Right lobe of liver (tissue), 6 donors: ENCODE results near the gene CERS6. TPM values are rescaled to one million over a fixed set of nuclear protein-coding genes. Genes with fewer than 3 reads are reported as not detected.

Source experiments
- ATAC-seq, 4 donors: fragments of 200-7000 bp; cut with Tn5 transposase; one replicate each; pipeline ENCODE4 v1.9.1; 2020; ENCODE audit warnings: mild to moderate bottlenecking in 4 of 4, moderate library complexity in 4 of 4
- DNase-seq, 3 donors: peaks; one replicate each; pipeline ENCODE4 v3.0.0-alpha.2; 2020
- H3K27ac ChIP-seq, 3 donors: fragments of 200-600 bp; one replicate each; pipeline ENCODE4 v1.8.0; 2022
- H3K27me3 ChIP-seq, 2 donors: fragments of 200-600 bp; one replicate each; pipeline ENCODE4 v1.8.0; 2022
- H3K36me3 ChIP-seq, 4 donors: fragments of 200-600 bp; sonication (generic) in 1 of 4; one replicate each; pipeline versions ENCODE4 v1.5.1 to v1.8.0; 2017 to 2022; ENCODE audit warnings: control low read depth in 1 of 4
- H3K4me1 ChIP-seq, 4 donors: fragments of 200-600 bp; sonication (generic) in 1 of 4; one replicate each; pipeline versions ENCODE4 v1.5.1 to v1.8.0; 2017 to 2022; ENCODE audit warnings: control low read depth in 1 of 4
- H3K4me3 ChIP-seq, 3 donors: fragments of 200-600 bp; one replicate each; pipeline ENCODE4 v1.8.0; 2022
- H3K9me3 ChIP-seq, 4 donors: fragments of 200-600 bp; sonication (generic) in 1 of 4; one replicate each; pipeline versions ENCODE4 v1.5.1 to v1.8.0; 2017 to 2022; ENCODE audit warnings: control low read depth in 1 of 4
- POLR2A ChIP-seq: fragments of 450-650 bp; IDR thresholded peaks from one replicate; pipeline ENCODE4 v1.6.1; 2017; ENCODE audit warnings: antibody characterized with exemption, mild to moderate bottlenecking
- WGBS: methylation state at CpG from one replicate; pipeline ENCODE4 v1.1.6; 2018; ENCODE audit warnings: low coverage, low lambda C conversion rate; ENCODE audit not compliant: insufficient coverage; ENCODE audit errors: missing lambda C conversion rate; 5-methylcytosine and 5-hydroxymethylcytosine counted together
- intact Hi-C, 2 donors: fragments of 100-400 bp; cut with DNase I; formaldehyde crosslinking; loops; one replicate each; pipeline versions ENCODE4 v1.11.2 to v1.14.1; 2022
- total RNA-seq, 6 experiments: library from RNA; depleted of rRNA in 2 of 6; stranded (reverse); fragments of >200 nt in 2 of 6; fragmentation: NEBNext Ultra II Directional in 3 of 6; extraction: Animal tissue kit (Norgen Biotek cat#: 25700) in 3 of 6; gene quantifications; one replicate each; pipeline versions ENCODE4 v1.1.0 to v1.2.4, GENCODE V29; 2016 to 2023
- TF ChIP-seq, protein P1 (sequence below), 4 donors: fragments of 200-600 bp in 3 of 4; fragments of 450-650 bp in 1 of 4; IDR thresholded peaks; one replicate each; pipeline versions ENCODE4 v1.5.1 to v1.8.0; 2016 to 2022; ENCODE audit warnings: antibody characterized with exemption in 4 of 4, mild to moderate bottlenecking in 2 of 4
- donor health status: DM: no; HTN: yes; CAD: no.
- donor health status: DM: no; HTN: no; CAD: no.
- donor health status: DM: no; HTN: no; CAD: no.
- donor health status: DM: no; HTN: yes; CAD: no.
- donor health status: DM: no; HTN: yes; CAD: no.

CERS6 gene
- total RNA-seq, 6 experiments from 2014 or later = 10.4 to 30.1 (median 15.6) TPM

DNA sequence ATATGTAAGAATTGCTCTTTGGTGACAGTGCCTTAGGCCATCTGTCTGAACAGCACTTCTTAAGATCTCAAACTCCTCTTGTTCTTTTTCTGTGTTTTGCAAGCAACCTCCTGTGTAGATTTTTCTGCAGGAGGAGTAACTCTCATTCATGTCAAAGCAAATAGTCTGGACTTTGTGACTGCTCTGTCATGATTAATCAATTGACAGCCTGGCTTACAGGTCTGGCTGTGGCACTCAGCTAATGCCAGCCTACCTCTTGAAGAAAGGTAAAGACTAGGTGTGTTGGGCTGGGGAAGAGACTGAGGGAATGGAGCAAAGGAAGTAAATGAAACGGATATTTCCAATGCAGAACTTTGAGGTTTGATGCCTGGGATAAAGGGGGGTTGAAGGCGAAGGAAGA is 156.6 kb downstream of the CERS6 start:
- H3K9me3 ChIP-seq = no peaks in the 10 kb centered on the region
- intact Hi-C loops = no loop called here
- H3K27ac ChIP-seq = no peak overlapping the region
- no peaks in the 10 kb centered on the region for H3K4me1 ChIP-seq
- ATAC-seq (peak in 2 of 4 donors; percentile 54 to 62), DNase-seq (no peak)
- H3K4me3 ChIP-seq = no peak overlapping the region
- TF ChIP-seq, protein P1, sequence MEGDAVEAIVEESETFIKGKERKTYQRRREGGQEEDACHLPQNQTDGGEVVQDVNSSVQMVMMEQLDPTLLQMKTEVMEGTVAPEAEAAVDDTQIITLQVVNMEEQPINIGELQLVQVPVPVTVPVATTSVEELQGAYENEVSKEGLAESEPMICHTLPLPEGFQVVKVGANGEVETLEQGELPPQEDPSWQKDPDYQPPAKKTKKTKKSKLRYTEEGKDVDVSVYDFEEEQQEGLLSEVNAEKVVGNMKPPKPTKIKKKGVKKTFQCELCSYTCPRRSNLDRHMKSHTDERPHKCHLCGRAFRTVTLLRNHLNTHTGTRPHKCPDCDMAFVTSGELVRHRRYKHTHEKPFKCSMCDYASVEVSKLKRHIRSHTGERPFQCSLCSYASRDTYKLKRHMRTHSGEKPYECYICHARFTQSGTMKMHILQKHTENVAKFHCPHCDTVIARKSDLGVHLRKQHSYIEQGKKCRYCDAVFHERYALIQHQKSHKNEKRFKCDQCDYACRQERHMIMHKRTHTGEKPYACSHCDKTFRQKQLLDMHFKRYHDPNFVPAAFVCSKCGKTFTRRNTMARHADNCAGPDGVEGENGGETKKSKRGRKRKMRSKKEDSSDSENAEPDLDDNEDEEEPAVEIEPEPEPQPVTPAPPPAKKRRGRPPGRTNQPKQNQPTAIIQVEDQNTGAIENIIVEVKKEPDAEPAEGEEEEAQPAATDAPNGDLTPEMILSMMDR (IDR thresholded peaks at IDR 0.05) = no peak
- no peak for TF ChIP-seq POLR2A
- H3K27me3 ChIP-seq = no peaks in the 10 kb centered on the region
- WGBS = 100% methylated on average over 2 of the region's 2 CpGs
- no peaks in the 10 kb centered on the region for H3K36me3 ChIP-seq

DNA sequence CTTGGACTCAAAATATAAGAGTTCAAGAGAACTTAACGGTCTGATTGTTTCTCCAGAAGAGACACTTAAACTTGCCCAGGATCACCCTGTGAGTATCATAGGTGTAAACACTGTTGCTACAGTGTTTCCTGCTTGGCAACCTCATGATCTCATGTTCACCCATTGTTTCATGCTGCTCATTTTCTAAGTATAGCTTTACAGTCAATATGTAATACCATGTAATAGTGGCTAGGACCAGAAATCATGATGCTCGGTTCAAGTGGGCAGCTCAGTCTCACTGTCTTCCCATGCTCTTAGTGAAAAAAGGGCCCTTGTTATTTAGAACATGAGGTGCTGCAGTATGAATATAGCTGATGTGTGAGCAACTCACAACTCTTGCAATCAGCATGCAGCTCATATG is 157.5 kb downstream of the CERS6 start:
- no peak for TF ChIP-seq POLR2A
- TF ChIP-seq, protein P1 (IDR thresholded peaks at IDR 0.05) = no peak
- Histone ChIP-seq H3K4me3 (no peak overlapping the region), H3K36me3 (no peaks in the 10 kb centered on the region), H3K27me3 (no peaks in the 10 kb centered on the region), H3K9me3 (no peaks in the 10 kb centered on the region), H3K27ac (no peak overlapping the region), H3K4me1 (no peaks in the 10 kb centered on the region)
- WGBS = 92% methylated on average over 2 of the region's 2 CpGs
- ATAC-seq (no peak), DNase-seq (no peak)
- intact Hi-C loops = no loop called here

DNA sequence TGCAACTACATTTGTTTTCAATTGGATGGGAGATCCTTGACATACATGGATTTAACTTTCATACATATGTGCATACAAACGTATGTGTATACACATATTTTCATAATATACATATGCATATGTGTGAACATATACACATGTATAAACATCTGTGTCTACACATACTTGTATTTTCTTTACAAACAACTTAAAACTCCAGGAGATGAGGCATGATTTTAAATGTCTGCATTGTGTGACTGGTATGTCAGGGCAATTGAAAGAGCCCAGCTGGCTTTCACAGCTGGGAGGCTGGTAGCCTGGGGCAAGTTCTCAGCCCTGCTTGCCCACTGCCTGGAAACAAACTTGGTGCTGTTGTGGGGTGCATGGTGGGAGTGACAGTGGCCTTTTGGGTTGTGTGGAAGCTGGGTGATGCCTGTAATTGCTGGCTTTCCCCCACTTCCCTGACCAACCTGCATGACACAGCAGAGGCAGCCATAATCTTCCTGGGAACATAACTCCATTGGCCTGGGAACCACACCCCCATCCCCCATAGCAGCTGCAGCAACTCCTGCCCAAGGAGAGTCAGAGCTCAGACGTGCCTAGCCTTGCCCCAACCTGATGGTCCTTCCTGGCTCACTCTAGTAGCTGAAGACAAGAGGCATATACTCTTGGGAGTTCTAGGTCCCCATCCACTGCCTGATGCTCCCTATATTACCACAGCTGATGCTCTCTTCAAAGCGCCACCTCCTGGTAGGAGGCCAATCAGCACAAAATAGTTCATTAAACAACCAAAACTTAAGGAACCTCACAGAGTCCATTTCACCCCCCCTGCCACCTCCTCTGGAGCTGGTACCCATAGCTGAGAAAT is 158.3 kb downstream of the CERS6 start:
- intact Hi-C loops = no loop called here
- ATAC-seq (no peak), DNase-seq (no peak)
- Histone ChIP-seq H3K9me3 (no peaks in the 10 kb centered on the region), H3K4me1 (no peaks in the 10 kb centered on the region), H3K27ac (no peak overlapping the region), H3K4me3 (no peak overlapping the region), H3K27me3 (no peaks in the 10 kb centered on the region), H3K36me3 (no peaks in the 10 kb centered on the region)
- TF ChIP-seq, protein P1 (IDR thresholded peaks at IDR 0.05) = no peak
- TF ChIP-seq POLR2A = no peak
- 67% methylated on average over 3 of the region's 3 CpGs for WGBS

DNA sequence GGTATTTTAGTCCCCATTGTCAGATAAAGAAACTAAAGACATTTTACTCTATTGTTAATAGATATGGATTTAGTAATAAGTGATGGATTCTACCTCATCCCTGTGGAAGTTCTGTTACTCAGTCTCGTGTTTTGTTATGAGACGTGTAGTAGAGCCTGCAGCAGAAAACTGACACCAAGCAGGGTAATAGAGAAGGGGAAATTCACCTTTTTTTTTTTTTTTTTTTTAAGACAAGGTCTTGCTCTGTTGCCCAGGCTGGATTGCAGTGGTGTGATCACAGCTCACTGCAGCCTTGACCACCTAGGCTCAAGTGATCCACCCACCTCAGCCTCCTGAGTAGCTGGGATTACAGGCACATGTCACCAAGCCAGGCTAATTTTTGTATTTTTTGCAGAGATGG is 164.5 kb downstream of the CERS6 start:
- intact Hi-C loops = no loop called here
- no peak for DNase-seq
- no peak for TF ChIP-seq POLR2A
- TF ChIP-seq, protein P1 (IDR thresholded peaks at IDR 0.05) = no peak
- Histone ChIP-seq H3K27ac (no peak overlapping the region), H3K4me1 (peaks cover 0 to 8% (median 0%) of the 10 kb centered on the region in 4 donors), H3K4me3 (no peak overlapping the region), H3K9me3 (no peaks in the 10 kb centered on the region), H3K27me3 (no peaks in the 10 kb centered on the region), H3K36me3 (no peaks in the 10 kb centered on the region)
- WGBS = 100% methylated on average over 2 of the region's 2 CpGs
- ATAC-seq = no peak
